Hepatocyte (in vitro differentiated cells): Measurements from ENCODE around the gene POLR1E. TPM values are rescaled to one million over a fixed set of nuclear protein-coding genes. Genes with fewer than 3 reads are reported as not detected.
"Not testable (repeated sequence)": the region's sequence is repeated elsewhere in the genome, so short reads cannot be mapped to it uniquely, and the experiment has no call there.

Experiments
- DNase-seq: peaks from one replicate; pipeline ENCODE4 v3.0.0-alpha.2; 2016; ENCODE audit warnings: low spot score
- H2AFZ ChIP-seq: fragments of 200-600 bp; sonication (generic); 2 replicates; pipeline ENCODE4 v1.6.0; 2016; ENCODE audit warnings: antibody characterized with exemption, mild to moderate bottlenecking
- H3K27ac ChIP-seq: fragments of 200-600 bp; sonication (generic); 2 replicates; pipeline ENCODE4 v1.5.1; 2016; ENCODE audit warnings: mild to moderate bottlenecking
- H3K27me3 ChIP-seq: fragments of 200-600 bp; sonication (generic); 2 replicates; pipeline ENCODE4 v1.6.1; 2016
- H3K36me3 ChIP-seq: fragments of 200-600 bp; sonication (generic); replicated peaks from 2 replicates; pipeline ENCODE4 v1.5.1; 2016; ENCODE audit warnings: low read depth; ENCODE audit not compliant: insufficient read depth
- H3K4me1 ChIP-seq: fragments of 200-600 bp; sonication (generic); 2 replicates; pipeline ENCODE4 v1.5.1; 2016; ENCODE audit warnings: mild to moderate bottlenecking, moderate library complexity; ENCODE audit not compliant: insufficient read depth
- H3K4me2 ChIP-seq: fragments of 200-600 bp; sonication (generic); 2 replicates; pipeline ENCODE4 v1.6.0; 2016
- H3K4me3 ChIP-seq: fragments of 200-600 bp; sonication (generic); 2 replicates; pipeline ENCODE4 v1.5.1; 2016; ENCODE audit warnings: mild to moderate bottlenecking
- H3K79me2 ChIP-seq: fragments of 200-600 bp; sonication (generic); 2 replicates; pipeline ENCODE4 v1.6.0; 2017; ENCODE audit warnings: mild to moderate bottlenecking
- H3K9me2 ChIP-seq: fragments of 200-600 bp; sonication (generic); replicated peaks from 2 replicates; pipeline ENCODE4 v1.6.0; 2017; ENCODE audit warnings: mild to moderate bottlenecking; ENCODE audit not compliant: insufficient read depth
- H3K9me3 ChIP-seq: fragments of 200-600 bp; sonication (generic); 2 replicates; pipeline ENCODE4 v1.5.1; 2016; ENCODE audit warnings: low read depth, mild to moderate bottlenecking
- H4K20me1 ChIP-seq: fragments of 200-600 bp; sonication (generic); 2 replicates; pipeline ENCODE4 v1.6.0; 2016; ENCODE audit warnings: mild to moderate bottlenecking; ENCODE audit not compliant: insufficient read depth, poor library complexity, severe bottlenecking
- EZH2 ChIP-seq: fragments of 200-600 bp; sonication (generic); IDR thresholded peaks from 2 replicates; pipeline ENCODE4 v1.6.1; 2016; ENCODE audit warnings: antibody characterized with exemption, mild to moderate bottlenecking, borderline replicate concordance
- EZH2phosphoT487 ChIP-seq: fragments of 200-600 bp; sonication (generic); IDR thresholded peaks from one replicate; pipeline ENCODE4 v1.6.1; 2018; ENCODE audit warnings: antibody characterized with exemption, mild to moderate bottlenecking, low read depth, moderate library complexity; ENCODE audit not compliant: unreplicated experiment, severe bottlenecking
- WGBS: methylation state at CpG from one replicate; pipeline ENCODE4 v1.1.6; 2016; ENCODE audit warnings: low lambda C conversion rate; ENCODE audit errors: missing lambda C conversion rate; 5-methylcytosine and 5-hydroxymethylcytosine counted together
- polyA plus RNA-seq: library from polyadenylated mRNA; unstranded; fragments of >200 nt; fragmentation: Nextera tagmentation; extraction: Ambion mirVana; gene quantifications from 2 replicates; pipeline ENCODE4 v1.2.1, GENCODE V29; 2016
- total RNA-seq: library from RNA; depleted of rRNA; stranded (reverse); fragments of >200 nt; gene quantifications from 2 replicates; pipeline ENCODE4 v1.2.3, GENCODE V29; 2014
- TF ChIP-seq, protein P1 (sequence below): fragments of 200-600 bp; sonication (generic); IDR thresholded peaks from 2 replicates; pipeline ENCODE4 v1.5.1; 2016; ENCODE audit warnings: antibody characterized with exemption, mild to moderate bottlenecking; ENCODE audit not compliant: poor library complexity

POLR1E gene
- total and polyA plus RNA-seq, 2 experiments from 2014 or later = 8.4 to 13.3 TPM

DNA sequence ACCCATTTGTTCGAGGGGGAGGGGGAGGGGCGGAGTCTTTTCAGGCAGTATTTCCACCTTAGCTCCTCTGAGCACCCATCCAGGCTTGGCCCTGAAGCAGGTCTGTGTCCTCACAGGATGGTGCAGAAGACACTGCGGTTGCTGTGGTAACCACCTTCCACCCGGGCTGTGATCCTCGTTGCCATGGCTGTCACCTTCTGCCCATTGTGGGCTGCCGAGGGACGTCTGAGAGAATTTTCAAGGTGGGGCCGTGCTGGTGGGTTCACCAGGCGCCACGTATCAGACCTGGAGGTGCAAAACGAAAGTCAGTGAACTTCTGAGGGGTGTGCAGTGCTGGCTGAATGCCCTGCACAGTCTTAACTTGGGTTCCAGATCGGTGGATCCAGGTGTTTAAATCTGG lies 26.7 kb downstream of the POLR1E start:
- WGBS = 83% methylated on average over 10 of the region's 12 CpGs
- DNase-seq = no peak
- H3K36me3 ChIP-seq = no peaks in the 10 kb centered on the region
- no peak overlapping the region for H2AFZ ChIP-seq
- no peaks in the 10 kb centered on the region for H3K9me2 ChIP-seq
- no peak overlapping the region for H3K4me3 ChIP-seq
- TF ChIP-seq EZH2phosphoT487 (no peak), EZH2 (no peak)
- TF ChIP-seq, protein P1, sequence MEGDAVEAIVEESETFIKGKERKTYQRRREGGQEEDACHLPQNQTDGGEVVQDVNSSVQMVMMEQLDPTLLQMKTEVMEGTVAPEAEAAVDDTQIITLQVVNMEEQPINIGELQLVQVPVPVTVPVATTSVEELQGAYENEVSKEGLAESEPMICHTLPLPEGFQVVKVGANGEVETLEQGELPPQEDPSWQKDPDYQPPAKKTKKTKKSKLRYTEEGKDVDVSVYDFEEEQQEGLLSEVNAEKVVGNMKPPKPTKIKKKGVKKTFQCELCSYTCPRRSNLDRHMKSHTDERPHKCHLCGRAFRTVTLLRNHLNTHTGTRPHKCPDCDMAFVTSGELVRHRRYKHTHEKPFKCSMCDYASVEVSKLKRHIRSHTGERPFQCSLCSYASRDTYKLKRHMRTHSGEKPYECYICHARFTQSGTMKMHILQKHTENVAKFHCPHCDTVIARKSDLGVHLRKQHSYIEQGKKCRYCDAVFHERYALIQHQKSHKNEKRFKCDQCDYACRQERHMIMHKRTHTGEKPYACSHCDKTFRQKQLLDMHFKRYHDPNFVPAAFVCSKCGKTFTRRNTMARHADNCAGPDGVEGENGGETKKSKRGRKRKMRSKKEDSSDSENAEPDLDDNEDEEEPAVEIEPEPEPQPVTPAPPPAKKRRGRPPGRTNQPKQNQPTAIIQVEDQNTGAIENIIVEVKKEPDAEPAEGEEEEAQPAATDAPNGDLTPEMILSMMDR = no peak
- H3K79me2 ChIP-seq = no peaks in the 10 kb centered on the region
- H4K20me1 ChIP-seq = no peaks in the 10 kb centered on the region
- H3K9me3 ChIP-seq = no peaks in the 10 kb centered on the region
- H3K4me2 ChIP-seq = no peak overlapping the region
- H3K27me3 ChIP-seq = no peaks in the 10 kb centered on the region
- H3K4me1 ChIP-seq = no peaks in the 10 kb centered on the region
- no peak overlapping the region for H3K27ac ChIP-seq

DNA sequence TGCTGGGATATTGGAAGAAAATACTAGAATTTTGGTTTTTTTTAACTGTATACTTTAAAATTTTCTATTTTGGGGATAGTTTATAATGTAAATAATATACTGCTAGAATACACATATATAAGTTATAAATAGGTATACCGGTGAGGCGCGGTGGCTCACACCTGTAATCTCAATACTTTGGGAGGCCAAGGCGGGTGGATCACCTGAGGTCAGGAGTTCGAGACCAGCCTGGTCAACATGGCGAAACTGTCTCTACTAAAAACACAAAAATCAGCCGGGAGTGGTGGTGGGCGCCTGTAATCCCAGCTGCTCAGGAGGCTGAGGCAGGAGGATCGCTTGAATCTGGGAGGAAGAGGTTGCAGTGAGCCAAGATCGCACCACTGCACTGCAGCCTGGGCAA lies 28.7 kb downstream of the POLR1E start:
- not testable (repeated sequence) for H2AFZ ChIP-seq, H3K27me3 ChIP-seq, H3K27ac ChIP-seq, H4K20me1 ChIP-seq, H3K79me2 ChIP-seq, H3K4me2 ChIP-seq, H3K4me1 ChIP-seq, DNase-seq, H3K9me3 ChIP-seq, H3K4me3 ChIP-seq, H3K9me2 ChIP-seq, H3K36me3 ChIP-seq
- WGBS = 99% methylated on average over 10 of the region's 10 CpGs

DNA sequence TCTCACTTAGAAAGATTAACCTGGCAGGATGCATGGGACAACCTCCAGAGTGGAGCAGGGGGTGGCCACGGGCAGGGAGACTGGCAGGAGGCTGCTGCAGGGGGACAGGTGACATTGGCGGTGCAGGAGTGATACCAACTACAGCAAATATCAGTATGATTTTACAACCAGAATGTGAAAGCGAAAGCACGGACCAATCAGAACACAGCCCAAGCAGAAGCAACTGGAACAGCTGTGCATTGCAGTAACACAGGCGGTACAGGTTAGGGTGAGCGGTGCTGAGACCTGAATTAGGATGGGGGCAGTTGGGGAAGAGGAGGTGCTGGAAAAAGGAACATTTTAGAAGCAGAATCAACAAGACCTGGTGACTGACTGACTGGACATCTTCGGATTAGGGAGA lies 29.3 kb downstream of the POLR1E start:
- H2AFZ ChIP-seq = no peak overlapping the region
- no peaks in the 10 kb centered on the region for H3K9me3 ChIP-seq
- no peaks in the 10 kb centered on the region for H3K9me2 ChIP-seq
- no peaks in the 10 kb centered on the region for H3K36me3 ChIP-seq
- no peaks in the 10 kb centered on the region for H4K20me1 ChIP-seq
- over 99% methylated on average over 7 of the region's 7 CpGs for WGBS
- H3K4me3 ChIP-seq = no peak overlapping the region
- no peak overlapping the region for H3K4me2 ChIP-seq
- H3K79me2 ChIP-seq = no peaks in the 10 kb centered on the region
- DNase-seq = no peak
- H3K27ac ChIP-seq = no peak overlapping the region
- H3K27me3 ChIP-seq = no peaks in the 10 kb centered on the region
- H3K4me1 ChIP-seq = no peaks in the 10 kb centered on the region
- TF ChIP-seq, protein P1 = no peak
- no peak for TF ChIP-seq EZH2phosphoT487
- TF ChIP-seq EZH2 = no peak

DNA sequence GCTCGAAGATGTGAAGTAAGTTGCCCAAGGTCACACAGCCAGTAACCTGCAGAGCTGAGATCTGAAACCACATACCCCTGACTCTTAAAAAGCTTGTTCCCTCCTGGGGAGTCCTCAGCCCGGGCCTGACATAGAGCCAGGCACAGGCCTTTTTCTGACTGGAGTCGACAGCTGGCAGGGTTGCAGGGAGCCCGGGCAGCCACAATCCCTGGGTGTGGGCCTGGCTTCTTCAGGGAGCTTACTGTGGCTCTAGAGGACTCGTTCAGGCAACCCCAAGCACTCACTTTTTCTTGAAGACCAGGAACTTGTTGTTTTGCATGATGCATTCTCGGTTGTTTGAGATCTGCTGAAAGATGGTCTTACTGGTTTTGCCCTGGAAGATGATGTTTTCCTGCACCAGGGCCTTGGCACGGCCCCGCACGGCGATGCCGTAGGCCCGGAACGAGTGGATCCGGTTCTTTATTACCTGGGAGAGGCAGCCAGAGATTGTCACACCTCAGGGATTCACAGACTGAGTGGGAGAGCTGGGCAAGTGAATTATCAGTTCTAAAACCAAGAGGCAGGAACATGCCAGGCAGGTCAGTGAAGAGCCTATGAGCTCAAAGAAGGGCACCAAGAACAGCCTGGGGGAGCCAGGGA lies 30.0 kb downstream of the POLR1E start:
- Histone ChIP-seq H4K20me1 (no peaks in the 10 kb centered on the region), H2AFZ (no peak overlapping the region), H3K79me2 (no peaks in the 10 kb centered on the region), H3K36me3 (no peaks in the 10 kb centered on the region), H3K4me2 (no peak overlapping the region), H3K27me3 (no peaks in the 10 kb centered on the region), H3K4me3 (no peak overlapping the region), H3K4me1 (no peaks in the 10 kb centered on the region), H3K9me2 (no peaks in the 10 kb centered on the region), H3K27ac (no peak overlapping the region), H3K9me3 (no peaks in the 10 kb centered on the region)
- WGBS = 94% methylated on average over 14 of the region's 14 CpGs
- DNase-seq = no peak
- TF ChIP-seq EZH2 = no peak
- TF ChIP-seq EZH2phosphoT487 = no peak
- TF ChIP-seq, protein P1 = no peak
